Islet precursor cell (in vitro differentiated cells): ENCODE data around the gene USO1.
"Not testable (repeated sequence)": the region's sequence is repeated elsewhere in the genome, so short reads cannot be mapped to it uniquely, and the experiment has no call there.

Experiments used
- DNase-seq: peaks from one replicate; pipeline ENCODE4 v3.0.0-alpha.2; 2018

The USO1 gene

GRCh38 chr4:75771607-75772006 lies 47.2 kb downstream of the USO1 start:
- no peak for DNase-seq

GRCh38 chr4:75777589-75777988 lies 53.2 kb downstream of the USO1 start:
- DNase-seq, result no peak

GRCh38 chr4:75779105-75779757 lies 54.9 kb downstream of the USO1 start:
- no peak for DNase-seq

GRCh38 chr4:75781305-75781704 lies 56.9 kb downstream of the USO1 start:
- no peak for DNase-seq

GRCh38 chr4:75786526-75786925 lies 62.1 kb downstream of the USO1 start:
- DNase-seq, result no peak

- no peak for DNase-seq
Measured at GRCh38 chr4:75786938-75787337, 62.6 kb downstream of the USO1 start.

- DNase-seq, result no peak
Measured at GRCh38 chr4:75790024-75790423, 65.6 kb downstream of the USO1 start.

GRCh38 chr4:75800972-75801371 lies 76.6 kb downstream of the USO1 start:
- DNase-seq, result no peak

- not testable (repeated sequence) for DNase-seq
Measured at GRCh38 chr4:75806035-75806434, 81.7 kb downstream of the USO1 start.

GRCh38 chr4:75817901-75818300 lies 93.5 kb downstream of the USO1 start:
- DNase-seq, result no peak

GRCh38 chr4:75819121-75819520 lies 94.7 kb downstream of the USO1 start:
- DNase-seq, result no peak

GRCh38 chr4:75820197-75820596 lies 95.8 kb downstream of the USO1 start:
- DNase-seq, result no peak

GRCh38 chr4:75820676-75821075 lies 96.3 kb downstream of the USO1 start:
- DNase-seq, result no peak

GRCh38 chr4:75821216-75821615 lies 96.8 kb downstream of the USO1 start:
- no peak for DNase-seq

GRCh38 chr4:75821966-75822365 lies 97.6 kb downstream of the USO1 start:
- DNase-seq, result no peak

- no peak for DNase-seq
Measured at GRCh38 chr4:75822416-75822815, 98.0 kb downstream of the USO1 start.

- DNase-seq, result no peak
Measured at GRCh38 chr4:75823812-75824211, 99.4 kb downstream of the USO1 start.

GRCh38 chr4:75830906-75831305 lies 106.5 kb downstream of the USO1 start:
- no peak for DNase-seq

GRCh38 chr4:75831856-75832405 lies 107.6 kb downstream of the USO1 start:
- no peak for DNase-seq

- DNase-seq, result no peak
Measured at GRCh38 chr4:75834095-75834771, 109.9 kb downstream of the USO1 start.

- no peak for DNase-seq
Measured at GRCh38 chr4:75834772-75835154, 110.4 kb downstream of the USO1 start.

- DNase-seq, result no peak
Measured at GRCh38 chr4:75841641-75842520, 117.5 kb downstream of the USO1 start.

GRCh38 chr4:75843596-75843995 lies 119.2 kb downstream of the USO1 start:
- DNase-seq, result no peak
